HepG2 (cell line): ENCODE measurements around the gene ITGB5. TPM values are rescaled to one million over a fixed set of nuclear protein-coding genes. Genes with fewer than 3 reads are reported as not detected.

Source experiments
- ASH2L ChIP-seq: fragments of 300-600, 200-600 bp; sonication (generic); IDR thresholded peaks from 2 replicates; pipeline ENCODE4 v1.7.0; 2017; ENCODE audit warnings: low read depth, mild to moderate bottlenecking, moderate library complexity, mixed read lengths, low read length; ENCODE audit not compliant: insufficient read length
- ATF5 ChIP-seq: sonication (generic); formaldehyde crosslinking; IDR thresholded peaks from 2 replicates; pipeline ENCODE4 v1.4.0; 2020; ENCODE audit warnings: mild to moderate bottlenecking, low read depth, missing genetic modification reagents
- BCLAF1 ChIP-seq: fragments of 450-650 bp; IDR thresholded peaks from 2 replicates; pipeline ENCODE4 v1.6.1; 2017; ENCODE audit warnings: mild to moderate bottlenecking
- FOXK1 ChIP-seq: sonication (generic); formaldehyde crosslinking; IDR thresholded peaks from 2 replicates; pipeline ENCODE4 v1.4.0; 2020; ENCODE audit warnings: low read depth, missing genetic modification reagents, borderline replicate concordance
- GABPA ChIP-seq, 2 experiments: IDR thresholded peaks; 2 replicates each; pipeline ENCODE4 v1.6.1; 2011 to 2016; ENCODE audit warnings: low read depth in 2 of 2, low read length in 1 of 2, missing biosample characterization in 1 of 2, missing genetic modification characterization in 1 of 2
- GPN1 ChIP-seq: sonication (generic); formaldehyde crosslinking; IDR thresholded peaks from 2 replicates; pipeline ENCODE4 v1.5.1; 2020; ENCODE audit warnings: missing genetic modification reagents, borderline replicate concordance
- HHEX ChIP-seq: IDR thresholded peaks from 2 replicates; pipeline ENCODE4 v1.6.1; 2016; ENCODE audit warnings: control low read depth
- KDM5B ChIP-seq: sonication (generic); formaldehyde crosslinking; IDR thresholded peaks from 2 replicates; pipeline ENCODE4 v1.4.0; 2020; ENCODE audit warnings: missing genetic modification reagents, mild to moderate bottlenecking, borderline replicate concordance
- MTA1 ChIP-seq: sonication (generic); formaldehyde crosslinking; IDR thresholded peaks from 2 replicates; pipeline ENCODE4 v1.4.0; 2020; ENCODE audit warnings: missing genetic modification reagents, mild to moderate bottlenecking, borderline replicate concordance
- NR0B2 ChIP-seq: sonication (generic); formaldehyde crosslinking; IDR thresholded peaks from 2 replicates; pipeline ENCODE4 v1.4.0; 2020; ENCODE audit warnings: mild to moderate bottlenecking, missing genetic modification reagents
- PRPF4 ChIP-seq: fragments of 200-400 bp; formaldehyde crosslinking; IDR thresholded peaks from 2 replicates; pipeline ENCODE4 v1.6.1; 2016; ENCODE audit warnings: low read length, low read depth; ENCODE audit not compliant: poor library complexity, severe bottlenecking
- SOX5 ChIP-seq: IDR thresholded peaks from 2 replicates; pipeline ENCODE4 v1.6.1; 2016; ENCODE audit warnings: borderline replicate concordance
- WIZ ChIP-seq: sonication (generic); formaldehyde crosslinking; IDR thresholded peaks from 2 replicates; pipeline ENCODE4 v1.5.1; 2020; ENCODE audit warnings: mild to moderate bottlenecking, missing genetic modification reagents
- ZBTB2 ChIP-seq: sonication (generic); formaldehyde crosslinking; IDR thresholded peaks from 2 replicates; pipeline ENCODE4 v1.8.0; 2022; ENCODE audit warnings: low read depth, missing genetic modification reagents
- ZFP82 ChIP-seq: sonication (generic); formaldehyde crosslinking; IDR thresholded peaks from 2 replicates; pipeline ENCODE4 v1.5.1; 2020; ENCODE audit warnings: mild to moderate bottlenecking, missing genetic modification reagents, borderline replicate concordance
- ZNF12 ChIP-seq: sonication (generic); formaldehyde crosslinking; IDR thresholded peaks from 2 replicates; pipeline ENCODE4 v1.5.0; 2020; ENCODE audit warnings: missing genetic modification reagents
- ZNF362 ChIP-seq: sonication (generic); formaldehyde crosslinking; IDR thresholded peaks from 2 replicates; pipeline ENCODE4 v1.4.0; 2020; ENCODE audit warnings: missing genetic modification reagents, mild to moderate bottlenecking, borderline replicate concordance
- ZNF543 ChIP-seq: sonication (generic); formaldehyde crosslinking; IDR thresholded peaks from 2 replicates; pipeline ENCODE4 v1.4.0; 2020; ENCODE audit warnings: mild to moderate bottlenecking, missing genetic modification reagents
- ZNF556 ChIP-seq: sonication (generic); formaldehyde crosslinking; IDR thresholded peaks from 2 replicates; pipeline ENCODE4 v1.4.0; 2020; ENCODE audit warnings: mild to moderate bottlenecking, missing genetic modification reagents, borderline replicate concordance
- ZNF607 ChIP-seq: sonication (generic); formaldehyde crosslinking; IDR thresholded peaks from 2 replicates; pipeline ENCODE4 v1.5.1; 2020; ENCODE audit warnings: missing genetic modification reagents, mild to moderate bottlenecking, borderline replicate concordance
- ZNF790 ChIP-seq: sonication (generic); formaldehyde crosslinking; IDR thresholded peaks from 2 replicates; pipeline ENCODE4 v1.8.0; 2022; ENCODE audit warnings: missing genetic modification reagents, mild to moderate bottlenecking, borderline replicate concordance
- polyA plus RNA-seq, 8 experiments: library from polyadenylated mRNA; depleted of rRNA in 3 of 8; stranded (reverse) in 7 of 8; unstranded in 1 of 8; fragments of >200 nt; fragmentation: Illumina TruSeq in 4 of 8; extraction: Trizol in 4 of 8; gene quantifications; 2 replicates each; pipeline versions ENCODE4 v1.2.1 to v1.2.3, GENCODE V29; 2011 to 2016; ENCODE audit warnings: low read depth in 4 of 8, missing spikeins in 1 of 8, mixed read lengths in 1 of 8; ENCODE audit not compliant: insufficient read depth in 1 of 8
- total RNA-seq, 5 experiments: library from RNA; depleted of rRNA; stranded (reverse); fragments of >200 nt; fragmentation: Illumina TruSeq; extraction: Trizol; gene quantifications; 2 replicates each; pipeline ENCODE4 v1.2.3, GENCODE V29; 2016; ENCODE audit warnings: low read depth in 1 of 5

Gene ITGB5
- total and polyA plus RNA-seq, 2 of the 13 experiments (the other 11 are each of a cell fraction or from before 2014, with no cell fraction given): 74.1 to 343 TPM

- TF ChIP-seq ASH2L: peak; percentile 40
- TF ChIP-seq PRPF4: no peak
- 0 out of 2 replicates have a peak, but pooled peaks have one; percentile 33 for TF ChIP-seq ZNF362 (CRISPR knock-in tag)
- no peak for TF ChIP-seq HHEX
- no peak for TF ChIP-seq WIZ
- no peak for TF ChIP-seq GPN1 (CRISPR knock-in tag)
- TF ChIP-seq ZBTB2: peak; percentile 84; the same call in 1 of the 2 replicates
- no peak; the same call in 1 of the 2 replicates for TF ChIP-seq ZNF556
- TF ChIP-seq KDM5B (CRISPR knock-in tag): peak; percentile 42; the same call in 1 of the 2 replicates
- no peak for TF ChIP-seq ATF5 (CRISPR knock-in tag)
- no peak for TF ChIP-seq GABPA (IDR thresholded peaks at IDR 0.05; ENCODE audit: low read depth, low read length)
- TF ChIP-seq GABPA (CRISPR knock-in tag; IDR thresholded peaks at IDR 0.05; ENCODE audit: low read depth): no peak
- peak; percentile 47; the same call in 1 of the 2 replicates for TF ChIP-seq ZNF790 (CRISPR knock-in tag)
- no peak for TF ChIP-seq BCLAF1
- no peak for TF ChIP-seq ZFP82 (CRISPR knock-in tag)
- TF ChIP-seq MTA1 (CRISPR knock-in tag): peak; percentile 36; the same call in 1 of the 2 replicates
- TF ChIP-seq FOXK1 (CRISPR knock-in tag): peak; percentile 41; the same call in 1 of the 2 replicates
- 0 out of 2 replicates have a peak, but pooled peaks have one; percentile 24 for TF ChIP-seq SOX5
- 0 out of 2 replicates have a peak, but pooled peaks have one; percentile 44 for TF ChIP-seq NR0B2
- TF ChIP-seq ZNF543 (CRISPR knock-in tag): peak; percentile 44; the same call in 1 of the 2 replicates
- no peak for TF ChIP-seq ZNF12 (CRISPR knock-in tag)
- TF ChIP-seq ZNF607 (CRISPR knock-in tag): no peak
Measured at GRCh38 chr3:124887177-124887931, at the start of gene ITGB5 (continued).
